UCSD-AML1 (cell line): ENCODE data around the gene ENTPD8.

Source experiments
- DNase-seq: peaks from one replicate; lab custom pipeline; 2025; ENCODE audit not compliant: unreplicated experiment; lab: John Stamatoyannopoulos, UW

Gene ENTPD8

GRCh38 chr9:137447722-137448601 is 6.8 kb upstream of the ENTPD8 start:
- DNase-seq = no peak

DNA sequence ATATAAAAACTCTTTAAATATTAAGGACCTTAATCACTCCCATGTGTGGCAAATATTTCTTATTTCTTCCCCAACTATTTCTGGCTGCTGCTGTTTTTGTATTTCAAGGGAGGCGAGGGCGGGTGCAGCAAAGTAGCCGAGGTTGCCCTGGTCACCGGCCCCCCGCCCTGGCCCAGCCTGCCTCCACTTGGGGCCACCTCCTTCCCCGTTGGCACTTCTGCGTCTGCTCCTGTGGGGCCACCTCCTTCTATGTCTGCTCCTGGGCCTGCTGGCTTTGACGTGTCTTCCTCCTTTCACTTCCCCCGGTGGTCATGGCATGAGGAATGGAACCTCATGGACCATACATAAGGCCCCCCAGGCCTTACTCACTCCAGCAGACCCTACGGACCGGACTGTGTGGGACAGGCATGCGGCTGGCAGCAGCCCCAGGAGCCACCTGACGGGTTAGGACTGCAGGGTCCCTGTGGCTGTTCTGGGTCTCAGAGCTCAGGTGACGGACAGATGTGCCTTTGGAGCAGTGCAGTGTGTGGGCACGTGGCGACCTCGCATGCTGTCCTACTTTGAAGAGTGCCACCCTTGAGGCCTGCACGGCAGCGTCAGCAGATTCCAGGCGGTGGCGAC is 5.8 kb upstream of the ENTPD8 start:
- no peak for DNase-seq

DNA sequence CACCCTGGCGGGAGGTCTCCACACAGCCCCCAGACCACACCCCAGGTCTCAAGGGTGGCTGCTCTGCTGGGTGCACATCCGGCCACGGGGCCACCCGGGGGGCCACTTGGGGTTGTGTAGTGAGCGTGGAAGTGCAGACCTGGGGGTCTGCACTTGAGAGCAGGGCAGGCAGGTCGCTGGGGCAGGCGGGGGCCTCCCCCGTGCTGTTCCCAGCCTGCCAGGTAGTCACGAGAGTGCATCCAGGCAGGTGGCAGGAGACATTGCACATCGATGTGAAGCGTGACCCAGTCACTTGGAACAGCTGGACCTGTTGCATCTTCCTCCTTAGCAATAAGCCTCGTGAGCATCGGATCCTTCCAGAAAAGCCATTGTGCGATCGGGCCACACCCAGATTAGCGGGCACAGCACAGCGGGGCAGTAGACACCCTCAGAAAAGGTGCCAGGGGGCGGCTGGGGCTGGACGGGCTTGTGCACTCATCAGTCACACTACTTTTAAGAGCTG is 4.8 kb upstream of the ENTPD8 start:
- DNase-seq = no peak

DNA sequence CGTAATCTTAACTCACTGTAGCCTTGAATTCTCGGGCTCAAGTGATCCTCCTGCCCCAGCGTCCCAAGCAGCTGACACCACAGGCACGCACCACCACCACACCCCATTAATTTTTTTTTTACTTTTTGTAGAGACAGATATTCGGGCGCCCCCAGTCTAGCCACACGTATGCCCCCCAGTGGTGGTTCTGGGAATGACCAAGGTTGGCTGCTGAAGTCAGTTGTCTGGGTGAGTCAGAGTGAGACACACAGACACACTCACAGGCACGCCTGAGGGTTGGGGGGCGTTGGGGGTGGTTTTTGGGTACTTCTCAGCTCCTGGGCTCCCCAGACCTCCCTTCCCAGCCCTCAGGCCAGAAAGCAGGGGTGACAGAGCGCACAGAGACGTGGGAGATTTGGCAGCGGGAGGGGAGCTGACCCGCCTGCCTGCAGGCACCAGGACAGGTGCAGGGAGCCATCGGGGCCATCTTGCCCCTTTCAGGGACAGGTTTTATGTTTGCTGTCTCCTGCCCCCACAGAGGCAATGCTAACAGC is 4.2 kb upstream of the ENTPD8 start:
- DNase-seq = peak; percentile 75

GRCh38 chr9:137444106-137444790 is 3.1 kb upstream of the ENTPD8 start:
- DNase-seq = no peak

DNA sequence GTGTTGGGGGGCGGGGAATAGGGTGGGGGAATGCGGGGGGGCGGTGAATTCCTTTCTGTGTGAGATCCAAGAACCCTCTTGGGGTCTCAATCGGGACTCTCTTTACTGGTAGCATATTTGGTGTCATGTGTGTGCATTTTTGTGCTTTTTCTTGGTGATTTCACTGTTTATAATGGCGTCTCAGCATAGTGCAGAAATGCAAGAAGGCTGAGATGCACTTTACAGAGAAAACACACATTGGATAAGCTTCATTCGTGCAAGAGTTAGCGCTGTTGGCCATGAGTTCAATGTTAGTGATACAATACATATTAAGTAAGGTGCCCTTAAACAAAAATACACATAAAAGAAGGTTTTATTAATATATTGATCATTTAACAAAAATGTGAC is 771 bp upstream of the ENTPD8 start:
- no peak for DNase-seq

DNA sequence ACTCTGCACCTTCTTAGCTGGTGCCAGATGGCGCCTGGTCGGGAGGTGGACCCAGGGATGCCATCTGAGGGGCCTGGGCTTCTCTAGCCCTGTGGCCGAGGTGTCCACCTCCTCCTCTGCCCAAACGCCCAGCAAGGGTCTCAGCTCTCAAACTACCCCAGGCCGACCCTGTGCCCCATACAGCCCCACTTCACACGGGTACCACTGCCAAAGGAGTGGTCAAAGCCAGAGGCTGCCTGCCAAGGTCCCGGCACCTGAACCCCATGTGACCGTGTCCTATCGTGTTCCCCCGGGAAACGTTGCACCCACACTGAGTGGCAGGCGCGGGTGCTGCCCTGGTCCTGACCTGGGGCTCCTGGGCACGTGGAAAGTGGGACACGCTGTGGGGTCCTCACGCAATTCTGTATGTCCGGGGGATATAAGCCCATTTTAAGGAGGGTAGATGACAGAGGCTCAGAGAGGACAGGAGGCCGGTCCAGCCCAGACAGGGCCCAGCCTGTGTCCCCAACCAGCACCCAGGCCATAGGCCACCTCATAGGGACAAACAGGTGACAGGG is 1.9 kb downstream of the ENTPD8 start:
- DNase-seq = no peak

DNA sequence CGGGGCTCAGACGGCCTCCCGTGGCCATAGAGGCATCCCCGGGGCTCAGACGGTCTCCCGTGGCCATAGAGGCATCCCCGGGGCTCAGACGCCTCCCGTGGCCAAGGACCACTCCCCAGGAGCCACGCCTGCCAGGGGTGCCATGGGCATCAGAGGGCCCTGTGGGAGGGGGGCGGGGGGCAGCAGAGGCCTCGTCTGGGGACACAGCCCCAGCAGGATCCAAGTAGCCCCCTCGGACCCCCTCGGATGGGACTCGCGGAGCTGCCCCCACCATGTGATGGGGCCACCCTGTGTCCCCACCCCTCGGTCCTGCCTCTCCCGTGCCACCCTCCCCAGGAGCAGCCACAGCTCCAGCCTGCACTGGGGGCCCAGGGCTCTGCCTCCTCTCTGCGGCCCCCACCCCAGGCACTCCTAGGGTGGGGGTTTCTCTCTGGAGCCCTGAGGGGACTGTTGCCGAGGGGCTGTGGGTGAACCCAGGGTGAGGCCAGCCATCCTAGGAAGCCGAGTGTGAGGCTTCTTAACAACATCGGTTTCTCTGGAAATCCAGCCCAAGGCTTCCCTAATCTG is 2.5 kb downstream of the ENTPD8 start:
- DNase-seq = no peak

DNA sequence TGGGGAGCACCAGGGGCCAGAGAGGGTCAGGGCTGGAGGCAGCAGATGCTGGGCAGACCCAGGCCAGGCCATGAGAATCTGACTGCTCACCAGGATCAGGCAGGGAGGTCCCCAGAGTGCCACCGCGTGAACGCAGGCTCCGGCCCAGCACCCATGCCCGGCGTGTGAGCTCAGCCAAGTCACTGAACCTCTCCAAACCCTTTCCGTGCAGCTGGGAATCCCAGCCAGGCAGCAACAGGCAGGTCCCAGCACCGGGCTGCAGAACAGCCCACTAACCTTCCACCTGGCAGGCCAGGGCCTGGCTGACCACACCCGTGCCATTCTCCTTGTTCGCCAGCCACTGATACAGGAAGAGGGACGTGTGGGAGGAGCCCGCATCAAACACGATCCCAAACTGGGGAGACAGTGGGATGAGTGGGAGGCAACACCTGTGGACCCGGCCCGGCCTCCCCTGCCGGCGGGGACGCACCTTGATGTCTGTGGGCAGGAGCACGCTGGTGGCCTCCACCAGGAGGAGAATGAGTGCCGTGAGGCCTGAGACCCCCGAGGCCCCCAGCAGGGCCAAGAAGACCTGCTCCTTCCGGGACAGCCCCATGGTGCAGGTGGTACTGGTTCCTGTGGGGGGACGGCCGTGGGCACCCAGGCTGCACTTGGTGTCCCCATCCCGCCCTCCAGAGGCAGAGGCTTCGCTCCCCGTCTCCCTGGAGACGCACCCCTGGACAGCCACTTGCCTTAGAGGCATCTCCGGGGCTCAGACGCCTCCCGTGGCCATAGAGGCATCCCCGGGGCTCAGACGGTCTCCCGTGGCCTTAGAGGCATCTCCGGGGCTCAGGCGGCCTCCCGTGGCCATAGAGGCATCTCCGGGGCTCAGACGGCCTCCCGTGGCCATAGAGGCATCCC is 3.2 kb downstream of the ENTPD8 start:
- DNase-seq = no peak

- DNase-seq = no peak
Observed at GRCh38 chr9:137436761-137437600, 4.2 kb downstream of the ENTPD8 start.

DNA sequence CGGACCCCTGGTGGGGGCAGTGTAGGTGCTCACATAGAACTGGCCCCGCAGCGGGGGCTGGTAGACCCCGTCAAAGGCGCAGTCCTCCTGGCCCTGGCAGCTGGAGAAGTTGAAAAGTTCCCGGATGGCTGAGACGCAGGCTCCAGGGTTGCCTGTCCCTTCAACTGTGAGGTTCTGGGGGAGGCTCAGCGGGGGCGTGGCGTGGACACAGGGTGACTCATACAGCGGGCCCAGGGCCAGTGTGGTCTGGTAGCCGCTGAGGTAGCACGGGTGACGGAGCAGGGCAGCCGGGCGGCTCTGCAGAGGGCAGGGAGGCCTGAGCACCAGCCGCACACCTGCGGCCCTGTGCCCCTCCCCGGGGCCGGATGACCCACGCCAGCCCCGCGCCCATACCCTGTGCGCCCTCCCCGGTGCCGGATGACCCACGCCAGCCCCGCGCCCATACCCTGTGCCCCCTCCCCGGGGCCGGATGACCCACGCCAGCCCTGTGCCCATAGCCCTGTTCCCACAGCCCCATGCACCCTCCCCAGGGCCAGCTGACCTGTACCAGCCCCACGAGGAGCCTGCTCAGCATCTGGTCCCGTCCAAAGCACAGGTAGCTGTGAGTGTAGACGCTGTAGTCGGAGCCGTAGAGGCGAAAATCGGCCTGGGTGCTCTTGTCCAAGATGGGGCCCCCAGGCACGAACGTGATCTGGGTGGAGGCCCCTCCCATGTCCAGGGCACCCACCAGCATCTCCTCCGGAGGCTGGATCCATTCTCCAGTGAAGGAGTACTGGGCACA is 5.0 kb downstream of the ENTPD8 start:
- DNase-seq = no peak

DNA sequence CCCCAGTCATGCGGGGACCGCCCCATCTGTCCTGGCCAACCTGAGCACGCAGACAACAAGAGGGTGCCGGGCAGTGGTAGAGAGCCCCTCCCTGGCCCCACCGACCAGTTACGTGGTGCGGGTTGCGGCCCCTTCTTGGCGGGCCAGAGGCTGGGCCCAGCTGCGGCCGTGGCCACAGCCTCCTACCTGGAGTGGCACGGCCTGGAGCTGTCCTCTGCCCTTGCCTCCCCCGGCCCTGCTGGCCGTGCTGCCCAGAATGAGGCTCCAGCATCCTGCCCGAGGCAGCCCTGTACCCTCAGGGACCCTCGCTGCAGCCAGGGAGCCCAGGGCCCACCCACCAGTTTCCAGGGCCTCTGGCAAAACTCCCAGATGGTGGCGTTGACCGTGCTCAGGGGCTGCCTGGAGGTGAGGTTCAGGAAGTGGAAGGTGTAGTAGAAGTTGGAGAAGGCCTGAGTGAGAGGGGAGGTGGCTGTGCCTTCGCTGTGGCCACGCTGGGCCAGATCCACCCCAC is 5.7 kb downstream of the ENTPD8 start:
- no peak for DNase-seq

- no peak for DNase-seq
Observed at GRCh38 chr9:137434498-137435380, 6.4 kb downstream of the ENTPD8 start.

GRCh38 chr9:137433916-137434431 is 7.2 kb downstream of the ENTPD8 start:
- no peak for DNase-seq

- DNase-seq = no peak
Observed at GRCh38 chr9:137433349-137433915, 7.7 kb downstream of the ENTPD8 start.

DNA sequence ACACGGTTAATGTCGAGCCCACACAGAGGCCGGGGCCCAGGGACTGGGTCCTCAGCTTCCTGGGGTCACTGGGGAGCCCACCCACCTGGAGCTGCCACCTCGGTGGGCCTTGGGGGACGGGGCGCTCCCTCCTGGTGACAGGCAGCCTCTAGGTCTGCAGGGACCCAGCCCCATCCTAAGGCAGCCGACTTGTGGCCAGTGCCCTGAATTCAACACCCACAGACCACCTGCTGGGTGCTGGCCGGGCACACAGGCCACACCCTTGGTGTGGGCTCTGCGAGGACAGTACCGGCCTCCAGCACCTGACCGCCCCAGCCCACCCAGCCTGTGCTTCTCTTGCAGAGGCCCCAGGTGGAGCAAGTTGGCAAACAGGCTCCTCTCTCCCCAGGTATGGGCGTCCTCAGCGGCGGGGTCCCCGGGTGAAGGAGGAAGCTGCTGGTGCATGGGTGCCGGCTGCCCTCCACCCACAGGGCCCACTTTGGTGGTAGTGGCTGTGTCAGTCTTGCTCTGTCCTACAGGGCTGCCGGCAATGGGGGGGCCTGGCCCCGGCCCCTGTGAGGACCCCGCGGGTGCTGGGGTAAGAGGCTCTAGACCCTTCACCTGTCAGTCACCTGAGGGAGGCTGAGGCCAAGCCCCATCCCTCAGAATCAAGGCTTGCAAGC is 8.3 kb downstream of the ENTPD8 start:
- no peak for DNase-seq
